ENCODE data around the gene CIDEC. TPM values are rescaled to one million over a fixed set of nuclear protein-coding genes. Genes with fewer than 3 reads are reported as not detected.

The CIDEC gene
- polyA plus RNA-seq, 1 donor from 2014 or later: not detected

DNA sequence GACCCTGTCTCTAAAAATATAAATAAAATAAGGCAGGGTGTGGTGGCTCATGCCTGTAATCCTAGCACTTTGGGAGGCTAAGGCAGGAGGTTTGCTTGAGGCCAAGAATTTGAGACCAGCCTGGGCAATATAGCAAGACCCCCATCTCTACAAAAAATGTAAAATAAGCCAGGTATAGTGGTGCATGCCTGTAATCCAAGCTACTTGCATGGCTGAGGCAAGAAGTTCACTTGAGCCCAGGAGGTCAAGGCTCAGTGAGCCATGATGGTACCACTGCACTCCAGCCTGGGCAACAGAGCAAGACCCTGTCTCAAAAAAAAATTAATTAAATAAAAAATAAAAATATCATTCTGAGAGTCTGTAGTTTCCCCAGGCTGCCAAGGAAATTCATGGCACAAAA, 6.3 kb upstream of the CIDEC start:
- Histone ChIP-seq H3K27ac (ENCODE audit: low read length) (no peak overlapping the region), H3K9me3 (ENCODE audit: low read length) (no peaks in the 10 kb centered on the region), H4K20me1 (ENCODE audit: insufficient read depth) (no peaks in the 10 kb centered on the region), H3K9me2 (ENCODE audit: insufficient read depth, low read length) (no peaks in the 10 kb centered on the region), H3K9ac (ENCODE audit: low read length) (no peak overlapping the region), H3K4me3 (ENCODE audit: low read length) (no peak overlapping the region), H3F3A (ENCODE audit: insufficient read depth, low read length, poor library complexity, severe bottlenecking) (peaks cover 3% of the 10 kb centered on the region), H3K4me2 (ENCODE audit: low read length) (no peak overlapping the region), H2AFZ (ENCODE audit: low read depth, low read length) (no peak overlapping the region), H3K36me3 (ENCODE audit: insufficient read depth, low read length) (no peaks in the 10 kb centered on the region), H3K79me2 (replicated peaks; ENCODE audit: insufficient read depth, low read length) (peaks cover 9% of the 10 kb centered on the region), H3K27me3 (ENCODE audit: insufficient read depth, low read depth, low read length) (no peaks in the 10 kb centered on the region)
- TF ChIP-seq EP300 (conservative IDR thresholded peaks at IDR 0.05; ENCODE audit: poor library complexity, severe bottlenecking) (no peak), CTCF (IDR thresholded peaks at IDR 0.05; ENCODE audit: poor library complexity, severe bottlenecking) (no peak), TAF1 (IDR thresholded peaks at IDR 0.05; ENCODE audit: low read depth) (no peak), REST (IDR thresholded peaks at IDR 0.05; ENCODE audit: borderline replicate concordance) (no peak), RAD21 (conservative IDR thresholded peaks at IDR 0.05) (no peak)

GRCh38 chr3:9884555-9885165, 4.6 kb upstream of the CIDEC start:
- H3K4me2 ChIP-seq (ENCODE audit: low read length): no peak overlapping the region
- no peak overlapping the region for H3K4me3 ChIP-seq (ENCODE audit: low read length)
- H3K27me3 ChIP-seq (ENCODE audit: insufficient read depth, low read depth, low read length): no peaks in the 10 kb centered on the region
- H3K9me2 ChIP-seq (ENCODE audit: insufficient read depth, low read length): no peaks in the 10 kb centered on the region
- no peaks in the 10 kb centered on the region for H3K79me2 ChIP-seq (replicated peaks; ENCODE audit: insufficient read depth, low read length)
- no peaks in the 10 kb centered on the region for H3K9me3 ChIP-seq (ENCODE audit: low read length)
- H3K27ac ChIP-seq (ENCODE audit: low read length): no peak overlapping the region
- peaks cover 2% of the 10 kb centered on the region for H3F3A ChIP-seq (ENCODE audit: insufficient read depth, low read length, poor library complexity, severe bottlenecking)
- H2AFZ ChIP-seq (ENCODE audit: low read depth, low read length): no peak overlapping the region
- no peaks in the 10 kb centered on the region for H4K20me1 ChIP-seq (ENCODE audit: insufficient read depth)
- H3K36me3 ChIP-seq (ENCODE audit: insufficient read depth, low read length): no peaks in the 10 kb centered on the region
- H3K9ac ChIP-seq (ENCODE audit: low read length): no peak overlapping the region
- TF ChIP-seq REST (IDR thresholded peaks at IDR 0.05; ENCODE audit: borderline replicate concordance): no peak
- no peak for TF ChIP-seq TAF1 (IDR thresholded peaks at IDR 0.05; ENCODE audit: low read depth)
- TF ChIP-seq POLR2AphosphoS5 (IDR thresholded peaks at IDR 0.05): no peak
- no peak for TF ChIP-seq EP300 (conservative IDR thresholded peaks at IDR 0.05; ENCODE audit: poor library complexity, severe bottlenecking)
- no peak for TF ChIP-seq RAD21 (conservative IDR thresholded peaks at IDR 0.05)
- TF ChIP-seq EZH2 (IDR thresholded peaks at IDR 0.05; ENCODE audit: borderline replicate concordance, insufficient read depth, low read length, poor library complexity, severe bottlenecking): no peak
- TF ChIP-seq MXI1 (conservative IDR thresholded peaks at IDR 0.05; ENCODE audit: poor library complexity, severe bottlenecking): no peak
- TF ChIP-seq CTCF (IDR thresholded peaks at IDR 0.05; ENCODE audit: poor library complexity, severe bottlenecking): no peak
- TF ChIP-seq SMC3 (conservative IDR thresholded peaks at IDR 0.05; ENCODE audit: poor library complexity): no peak
